ENCODE results near the gene LRRC28.

The LRRC28 gene

DNA sequence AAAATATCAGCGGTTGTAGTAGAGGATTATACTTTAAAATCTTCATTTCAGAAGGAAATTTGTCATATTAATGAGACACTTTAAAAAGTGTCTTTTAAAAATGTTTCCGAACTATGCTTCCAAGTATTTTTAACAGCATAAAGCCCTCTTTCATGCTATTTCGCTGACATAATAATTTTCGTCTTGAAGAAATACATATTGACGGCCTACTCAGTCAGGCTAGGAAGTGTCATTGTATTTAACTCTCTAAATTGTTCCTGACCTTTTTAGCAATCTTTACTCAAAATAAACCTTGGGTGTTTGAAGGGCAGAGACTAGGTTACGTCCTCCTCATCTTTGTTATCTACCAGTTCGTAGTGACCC is 806 bp upstream of the LRRC28 start:
- H3K9me3 ChIP-seq (replicated peaks; ENCODE audit: low read length) = no peaks in the 10 kb centered on the region
- peak overlapping the region; percentile 81 for H3K4me3 ChIP-seq (ENCODE audit: low read length)
- H3K4me2 ChIP-seq (ENCODE audit: low read length) = peak overlapping the region; percentile 77
- H3K4me1 ChIP-seq (ENCODE audit: control insufficient read depth, insufficient read depth, low read length) = peaks cover 30% of the 10 kb centered on the region
- no peaks in the 10 kb centered on the region for H3K27me3 ChIP-seq (ENCODE audit: control insufficient read depth, insufficient read depth, low read length)
- peak overlapping the region; percentile 89 for H3K9ac ChIP-seq (ENCODE audit: low read depth, low read length)
- H3K36me3 ChIP-seq (ENCODE audit: insufficient read depth, low read length) = no peaks in the 10 kb centered on the region

DNA sequence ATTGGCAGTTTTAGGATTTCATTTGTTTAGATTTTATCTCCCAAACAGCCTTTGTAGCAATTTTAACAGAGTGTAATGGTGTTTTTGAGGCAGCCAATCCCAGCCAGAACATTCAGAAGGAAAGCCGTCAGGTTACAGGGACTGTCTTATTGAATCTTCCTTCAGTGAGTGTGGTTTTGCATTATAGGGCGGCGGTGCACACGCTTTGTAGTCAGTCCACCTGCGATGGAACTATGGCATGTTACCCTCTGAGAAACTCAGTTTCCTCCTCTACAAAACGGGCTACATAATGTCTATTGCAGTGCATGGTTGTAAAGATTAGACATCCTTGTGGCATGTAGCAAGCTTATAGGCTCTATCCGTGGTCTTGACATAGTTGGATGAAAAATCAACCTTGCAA is 1.0 kb downstream of the LRRC28 start:
- H3K4me3 ChIP-seq (ENCODE audit: low read length) = peak overlapping the region; percentile 86
- H3K4me1 ChIP-seq (ENCODE audit: control insufficient read depth, insufficient read depth, low read length) = peaks cover 25% of the 10 kb centered on the region
- H3K4me2 ChIP-seq (ENCODE audit: low read length) = peak overlapping the region; percentile 91
- no peaks in the 10 kb centered on the region for H3K27me3 ChIP-seq (ENCODE audit: control insufficient read depth, insufficient read depth, low read length)
- peak overlapping the region; percentile 90 for H3K9ac ChIP-seq (ENCODE audit: low read depth, low read length)
- no peaks in the 10 kb centered on the region for H3K36me3 ChIP-seq (ENCODE audit: insufficient read depth, low read length)
- H3K9me3 ChIP-seq (replicated peaks; ENCODE audit: low read length) = no peaks in the 10 kb centered on the region

DNA sequence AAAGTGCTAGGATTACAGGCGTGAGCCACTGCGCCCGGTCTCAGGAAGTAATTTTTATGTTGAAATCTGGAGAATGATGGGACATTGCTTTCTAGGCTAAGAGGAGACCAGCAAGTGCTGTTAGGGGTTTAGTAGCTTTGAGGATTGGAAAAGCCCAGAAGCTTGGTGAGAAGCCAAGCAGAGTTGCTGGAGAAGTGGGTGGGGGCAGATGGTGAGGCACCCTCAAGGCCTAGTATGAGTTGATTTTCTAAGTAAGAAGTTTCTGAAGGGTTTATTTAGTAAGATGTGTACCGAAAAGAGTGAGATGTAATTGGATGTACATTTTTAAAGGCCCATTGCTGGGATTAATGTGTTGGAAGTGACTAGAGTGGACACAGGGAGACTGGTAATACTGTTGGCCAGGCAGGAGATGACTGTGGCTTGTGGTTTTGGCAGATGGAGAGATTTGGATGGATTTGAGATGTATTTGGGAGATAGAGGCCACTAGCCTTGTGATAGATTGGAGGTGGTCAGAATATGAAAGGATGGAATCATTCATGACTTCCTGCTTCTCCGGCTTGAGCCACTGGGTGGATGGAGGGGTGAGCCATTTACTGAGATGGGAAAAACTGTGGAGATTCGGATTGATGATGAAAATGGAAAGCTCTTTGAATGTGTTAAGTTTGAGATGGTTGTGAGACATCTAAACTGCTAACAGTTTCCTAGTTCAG is 2.3 kb downstream of the LRRC28 start:
- Histone ChIP-seq H3K9ac (ENCODE audit: low read depth, low read length) (no peak overlapping the region), H3K4me1 (ENCODE audit: control insufficient read depth, insufficient read depth, low read length) (peaks cover 19% of the 10 kb centered on the region), H3K36me3 (ENCODE audit: insufficient read depth, low read length) (no peaks in the 10 kb centered on the region), H3K4me2 (ENCODE audit: low read length) (peak overlapping the region; percentile 15), H3K4me3 (ENCODE audit: low read length) (no peak overlapping the region), H3K9me3 (replicated peaks; ENCODE audit: low read length) (no peaks in the 10 kb centered on the region), H3K27me3 (ENCODE audit: control insufficient read depth, insufficient read depth, low read length) (no peaks in the 10 kb centered on the region)

DNA sequence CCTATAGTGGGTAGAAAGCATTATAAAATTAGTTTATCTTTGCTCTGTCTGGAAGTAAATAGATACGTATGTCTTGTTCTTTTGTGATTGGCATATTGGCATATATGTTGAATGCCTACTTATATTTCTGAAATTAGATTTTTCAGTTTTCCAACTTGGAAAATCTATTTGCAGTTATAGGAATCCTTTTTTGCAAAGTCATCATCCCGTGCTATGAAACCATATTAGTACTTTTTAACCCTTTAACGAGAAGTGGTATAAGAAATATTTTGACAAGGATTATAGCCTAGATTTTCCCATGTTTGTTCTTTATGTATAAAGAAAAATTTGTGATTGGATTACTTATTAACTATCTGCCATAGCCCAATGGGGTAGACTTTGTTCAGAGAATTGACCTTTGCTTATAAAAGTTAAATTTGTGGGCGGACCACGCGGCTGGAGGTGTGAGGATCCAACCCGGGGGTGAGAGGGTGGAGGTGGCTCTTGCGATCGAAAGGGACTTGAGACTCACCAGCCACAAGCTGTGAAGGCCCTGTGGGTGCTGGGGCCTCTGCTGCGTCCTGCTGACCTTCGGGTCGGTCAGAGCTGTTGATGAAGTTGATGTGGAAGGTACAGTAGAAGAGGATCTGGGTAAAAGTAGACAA is 5.9 kb downstream of the LRRC28 start:
- peaks cover 9% of the 10 kb centered on the region for H3K4me1 ChIP-seq (ENCODE audit: control insufficient read depth, insufficient read depth, low read length)
- H3K9ac ChIP-seq (ENCODE audit: low read depth, low read length) = no peak overlapping the region
- no peaks in the 10 kb centered on the region for H3K9me3 ChIP-seq (replicated peaks; ENCODE audit: low read length)
- no peaks in the 10 kb centered on the region for H3K36me3 ChIP-seq (ENCODE audit: insufficient read depth, low read length)
- no peak overlapping the region for H3K4me2 ChIP-seq (ENCODE audit: low read length)
- no peak overlapping the region for H3K4me3 ChIP-seq (ENCODE audit: low read length)
- no peaks in the 10 kb centered on the region for H3K27me3 ChIP-seq (ENCODE audit: control insufficient read depth, insufficient read depth, low read length)

DNA sequence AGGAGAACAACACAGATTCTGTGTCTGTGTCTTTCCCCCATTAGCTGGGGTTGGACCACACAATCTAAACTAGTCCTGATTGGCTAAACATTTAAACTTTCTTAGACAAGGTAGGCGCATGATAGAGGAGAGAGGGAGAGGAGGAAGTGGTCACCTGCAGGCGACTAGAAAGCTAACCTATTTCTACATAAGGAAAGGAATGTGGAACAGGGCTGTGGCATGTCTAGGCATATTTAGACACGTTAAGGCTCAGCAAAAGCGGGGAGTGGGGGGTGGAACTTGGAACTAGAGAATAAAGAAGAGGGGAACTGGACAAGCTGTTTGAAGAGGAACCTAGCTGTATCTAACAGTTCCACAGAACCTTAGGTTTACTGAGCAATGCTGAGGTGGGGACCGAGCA is 12.8 kb downstream of the LRRC28 start:
- Histone ChIP-seq H3K4me1 (ENCODE audit: control insufficient read depth, insufficient read depth, low read length) (no peaks in the 10 kb centered on the region), H3K36me3 (ENCODE audit: insufficient read depth, low read length) (no peaks in the 10 kb centered on the region), H3K4me3 (ENCODE audit: low read length) (no peak overlapping the region)

DNA sequence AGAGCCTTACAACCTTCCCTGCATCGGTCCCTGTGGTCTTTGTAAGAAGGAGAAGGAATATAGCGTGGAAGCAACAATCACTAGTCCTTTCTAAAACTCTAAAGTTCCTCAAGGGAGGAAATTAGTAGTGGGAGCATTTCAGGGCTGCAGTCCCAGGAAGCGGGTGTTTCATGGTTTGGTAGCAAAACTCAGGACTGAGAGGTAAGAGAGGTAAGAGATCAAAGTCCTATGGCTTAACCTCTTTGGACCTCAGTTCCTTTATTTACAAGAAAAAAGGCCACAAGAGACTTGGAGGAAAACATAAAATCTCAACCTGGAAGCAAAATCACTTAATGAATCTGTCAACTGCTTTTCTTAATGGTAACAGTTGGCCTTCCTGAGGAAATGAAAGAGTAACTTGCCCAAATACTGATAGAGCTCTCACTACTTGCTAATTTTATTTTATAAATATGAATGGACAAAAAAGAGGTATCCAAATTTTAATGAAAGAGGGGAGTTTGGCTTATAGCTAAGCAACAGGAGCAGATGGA is 14.3 kb downstream of the LRRC28 start:
- Histone ChIP-seq H3K27me3 (ENCODE audit: control insufficient read depth, insufficient read depth, low read length) (no peaks in the 10 kb centered on the region), H3K9ac (ENCODE audit: low read depth, low read length) (no peak overlapping the region), H3K4me1 (ENCODE audit: control insufficient read depth, insufficient read depth, low read length) (no peaks in the 10 kb centered on the region), H3K36me3 (ENCODE audit: insufficient read depth, low read length) (no peaks in the 10 kb centered on the region), H3K9me3 (replicated peaks; ENCODE audit: low read length) (no peaks in the 10 kb centered on the region), H3K4me2 (ENCODE audit: low read length) (no peak overlapping the region), H3K4me3 (ENCODE audit: low read length) (no peak overlapping the region)

More for the DNA sequence above, 12.8 kb downstream of the LRRC28 start:
- Histone ChIP-seq H3K4me2 (ENCODE audit: low read length) (no peak overlapping the region), H3K9ac (ENCODE audit: low read depth, low read length) (no peak overlapping the region), H3K9me3 (replicated peaks; ENCODE audit: low read length) (no peaks in the 10 kb centered on the region), H3K27me3 (ENCODE audit: control insufficient read depth, insufficient read depth, low read length) (no peaks in the 10 kb centered on the region)

DNA sequence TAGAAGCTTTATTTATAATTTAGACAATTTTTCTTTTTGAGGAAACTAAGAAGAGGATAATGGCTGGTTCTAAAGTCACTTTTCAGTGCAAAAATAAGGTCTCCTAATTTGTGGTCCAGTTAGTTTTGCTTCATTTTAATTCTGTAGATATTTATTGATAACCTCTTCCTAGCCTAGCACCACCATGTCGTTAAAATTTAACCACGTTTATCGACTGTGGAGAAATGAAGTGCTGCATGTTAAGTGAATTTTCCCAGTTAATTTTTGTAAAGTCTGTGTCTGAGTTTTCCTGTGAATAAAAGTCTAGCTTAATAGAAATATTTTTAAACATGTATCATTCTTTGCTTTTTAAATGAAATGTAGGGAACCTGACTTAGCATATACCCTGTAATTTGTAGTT is 16.7 kb downstream of the LRRC28 start:
- H3K27me3 ChIP-seq (ENCODE audit: control insufficient read depth, insufficient read depth, low read length) = no peaks in the 10 kb centered on the region
- H3K9ac ChIP-seq (ENCODE audit: low read depth, low read length) = no peak overlapping the region
- H3K4me2 ChIP-seq (ENCODE audit: low read length) = no peak overlapping the region
- no peaks in the 10 kb centered on the region for H3K4me1 ChIP-seq (ENCODE audit: control insufficient read depth, insufficient read depth, low read length)
- no peaks in the 10 kb centered on the region for H3K36me3 ChIP-seq (ENCODE audit: insufficient read depth, low read length)
- no peaks in the 10 kb centered on the region for H3K9me3 ChIP-seq (replicated peaks; ENCODE audit: low read length)
- H3K4me3 ChIP-seq (ENCODE audit: low read length) = no peak overlapping the region

DNA sequence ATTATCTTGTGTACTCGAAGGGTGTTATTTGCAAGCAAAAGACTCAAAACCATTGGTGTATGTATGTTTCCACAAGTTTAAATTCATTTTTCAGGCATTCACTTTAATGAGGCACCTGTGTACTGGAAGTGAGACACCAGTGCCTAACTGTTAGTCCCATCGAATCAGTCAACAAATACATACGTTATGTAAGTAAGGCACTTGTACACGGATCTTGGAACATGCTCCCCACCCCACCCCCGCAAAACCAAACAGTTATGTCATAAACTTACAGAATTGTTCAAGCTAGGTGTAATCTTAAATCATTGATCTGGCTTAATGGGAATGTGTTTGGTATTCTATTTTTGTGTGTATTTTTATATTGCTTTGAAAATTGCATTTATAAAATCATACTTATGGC is 17.1 kb downstream of the LRRC28 start:
- Histone ChIP-seq H3K4me2 (ENCODE audit: low read length) (no peak overlapping the region), H3K9ac (ENCODE audit: low read depth, low read length) (no peak overlapping the region), H3K27me3 (ENCODE audit: control insufficient read depth, insufficient read depth, low read length) (no peaks in the 10 kb centered on the region), H3K9me3 (replicated peaks; ENCODE audit: low read length) (no peaks in the 10 kb centered on the region), H3K4me1 (ENCODE audit: control insufficient read depth, insufficient read depth, low read length) (no peaks in the 10 kb centered on the region), H3K36me3 (ENCODE audit: insufficient read depth, low read length) (no peaks in the 10 kb centered on the region), H3K4me3 (ENCODE audit: low read length) (no peak overlapping the region)

DNA sequence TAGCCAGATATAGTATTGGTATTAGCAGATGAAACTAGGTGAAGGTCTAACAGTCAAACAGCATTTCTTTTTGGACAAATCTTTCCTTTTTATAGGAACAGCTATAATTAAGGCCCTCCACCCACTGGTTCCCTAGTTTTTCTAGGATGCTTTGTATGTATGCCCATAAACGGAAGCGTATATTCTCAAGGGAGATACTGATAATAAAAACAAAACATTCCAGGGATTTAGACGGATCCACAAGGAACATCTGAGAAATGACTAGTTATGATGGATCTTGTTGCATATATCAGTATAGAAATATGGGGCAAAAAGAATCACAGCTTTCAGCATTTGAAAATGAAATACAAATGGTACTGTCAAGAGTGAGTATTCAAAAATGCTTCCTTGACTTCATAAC is 22.5 kb downstream of the LRRC28 start:
- no peak overlapping the region for H3K4me3 ChIP-seq (ENCODE audit: low read length)
- H3K27me3 ChIP-seq (ENCODE audit: control insufficient read depth, insufficient read depth, low read length) = no peaks in the 10 kb centered on the region
- H3K9ac ChIP-seq (ENCODE audit: low read depth, low read length) = no peak overlapping the region
- peak overlapping the region; percentile 6 for H3K4me2 ChIP-seq (ENCODE audit: low read length)
- no peaks in the 10 kb centered on the region for H3K9me3 ChIP-seq (replicated peaks; ENCODE audit: low read length)
- peaks cover 3% of the 10 kb centered on the region for H3K4me1 ChIP-seq (ENCODE audit: control insufficient read depth, insufficient read depth, low read length)
- H3K36me3 ChIP-seq (ENCODE audit: insufficient read depth, low read length) = no peaks in the 10 kb centered on the region

DNA sequence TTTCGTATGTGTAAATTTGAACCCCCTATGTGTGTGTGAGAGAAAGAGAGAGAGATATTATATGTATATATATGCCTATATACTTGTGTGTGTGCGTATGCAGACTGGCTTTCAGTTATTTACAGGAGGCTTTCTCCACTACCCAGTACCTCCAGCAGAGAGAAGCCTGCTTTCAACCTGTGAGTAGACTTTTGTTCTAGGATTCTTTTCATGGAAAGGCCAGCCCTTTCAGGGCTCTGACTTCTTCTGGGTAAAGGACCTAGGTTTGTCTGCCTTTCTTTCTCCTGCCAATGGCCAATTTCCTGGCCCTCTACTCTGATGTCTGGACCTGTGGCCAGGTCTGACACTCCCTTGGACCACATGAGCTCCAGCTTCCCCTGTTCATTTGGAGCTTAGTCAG is 23.8 kb downstream of the LRRC28 start:
- H3K4me2 ChIP-seq (ENCODE audit: low read length) = no peak overlapping the region
- H3K4me1 ChIP-seq (ENCODE audit: control insufficient read depth, insufficient read depth, low read length) = peaks cover 6% of the 10 kb centered on the region
- H3K9me3 ChIP-seq (replicated peaks; ENCODE audit: low read length) = no peaks in the 10 kb centered on the region
- H3K4me3 ChIP-seq (ENCODE audit: low read length) = no peak overlapping the region
- no peaks in the 10 kb centered on the region for H3K36me3 ChIP-seq (ENCODE audit: insufficient read depth, low read length)
- no peaks in the 10 kb centered on the region for H3K27me3 ChIP-seq (ENCODE audit: control insufficient read depth, insufficient read depth, low read length)
- no peak overlapping the region for H3K9ac ChIP-seq (ENCODE audit: low read depth, low read length)

DNA sequence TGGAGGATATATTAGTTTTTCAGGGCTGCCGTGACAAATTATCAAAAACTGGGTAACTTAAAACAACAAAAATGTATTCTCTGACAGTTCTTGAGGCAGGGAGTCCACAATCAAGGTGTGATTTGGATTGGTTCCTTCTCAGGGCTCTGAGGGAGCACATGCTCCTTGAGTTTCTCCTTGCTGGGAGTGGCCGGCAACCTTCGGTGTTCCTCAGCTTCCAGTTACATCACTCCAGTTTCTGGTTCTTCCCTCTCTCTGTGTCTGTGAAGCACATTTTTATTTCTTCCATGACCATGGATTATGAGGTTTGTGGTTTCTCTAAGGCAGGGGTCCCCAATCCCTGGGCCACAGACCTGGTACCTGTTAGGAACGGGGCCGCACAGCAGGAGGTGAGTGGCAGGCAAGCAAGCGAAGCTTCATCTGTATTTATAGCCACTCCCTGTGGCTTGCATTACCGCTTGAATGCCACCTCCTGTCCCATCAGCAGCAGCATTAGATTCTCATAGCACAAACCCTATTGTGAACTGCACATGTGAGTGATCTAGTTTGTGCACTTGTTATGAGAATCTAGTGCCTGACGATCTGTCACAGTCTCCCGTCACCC is 24.3 kb downstream of the LRRC28 start:
- H3K9me3 ChIP-seq (replicated peaks; ENCODE audit: low read length) = no peaks in the 10 kb centered on the region
- no peak overlapping the region for H3K9ac ChIP-seq (ENCODE audit: low read depth, low read length)
- peaks cover 9% of the 10 kb centered on the region for H3K4me1 ChIP-seq (ENCODE audit: control insufficient read depth, insufficient read depth, low read length)
- no peaks in the 10 kb centered on the region for H3K36me3 ChIP-seq (ENCODE audit: insufficient read depth, low read length)
- H3K27me3 ChIP-seq (ENCODE audit: control insufficient read depth, insufficient read depth, low read length) = no peaks in the 10 kb centered on the region
- H3K4me2 ChIP-seq (ENCODE audit: low read length) = no peak overlapping the region
- no peak overlapping the region for H3K4me3 ChIP-seq (ENCODE audit: low read length)

Data from skeletal muscle satellite cell (primary cell).